ENCODE measurements around the gene GNE. TPM values are rescaled to one million over a fixed set of nuclear protein-coding genes. Genes with fewer than 3 reads are reported as not detected.

The GNE gene
- total and polyA plus RNA-seq, 2 donors from 2014 or later: 10.3 to 48.1 TPM

DNA sequence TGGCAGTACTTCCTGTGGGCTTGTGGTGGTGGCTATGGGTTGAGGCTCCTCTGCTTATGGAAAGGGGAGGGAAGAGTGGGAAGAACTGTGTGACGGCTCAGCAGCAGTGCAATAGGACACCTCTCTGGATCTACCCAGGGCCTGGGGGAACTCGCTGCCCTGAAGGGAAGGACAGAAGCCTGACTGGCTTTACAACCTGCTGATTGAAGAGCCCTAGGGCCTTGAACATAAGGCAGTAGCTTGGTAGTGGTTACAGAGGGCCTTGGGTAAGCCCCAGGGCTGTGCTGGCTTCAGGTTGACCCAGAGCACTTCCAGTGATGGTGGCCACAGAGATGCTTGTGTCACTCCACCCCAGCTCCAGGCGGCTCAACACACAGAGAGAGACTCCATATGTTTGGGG, 83.5 kb downstream of the GNE start:
- Histone ChIP-seq H3K4me3 (ENCODE audit: low read length in 3 of 3) (no peak overlapping the region), H3K27me3 (ENCODE audit: control insufficient read depth, insufficient read depth, low read length) (no peaks in the 10 kb centered on the region), H3K9me3 (ENCODE audit: control insufficient read depth in 2 of 3, insufficient read depth in 1 of 3, low read length in 3 of 3) (no peaks in the 10 kb centered on the region), H3K36me3 (ENCODE audit: control insufficient read depth in 2 of 3, insufficient read depth in 3 of 3, low read length in 3 of 3) (no peaks in the 10 kb centered on the region), H3K27ac (ENCODE audit: low read depth in 2 of 2, low read length in 2 of 2) (no peak overlapping the region), H3K4me1 (ENCODE audit: control insufficient read depth in 2 of 3, insufficient read depth in 2 of 3, low read depth in 1 of 3, low read length in 3 of 3) (no peaks in the 10 kb centered on the region), H3K9ac (ENCODE audit: low read length in 3 of 3) (no peak overlapping the region)
- DNase-seq (no peak), FAIRE-seq (no peak)
- TF ChIP-seq CTCF (IDR thresholded peaks at IDR 0.05; ENCODE audit: borderline replicate concordance, extremely low read depth, insufficient read depth): no peak
- intact Hi-C loops (cut with DNase I): no loop called here

DNA sequence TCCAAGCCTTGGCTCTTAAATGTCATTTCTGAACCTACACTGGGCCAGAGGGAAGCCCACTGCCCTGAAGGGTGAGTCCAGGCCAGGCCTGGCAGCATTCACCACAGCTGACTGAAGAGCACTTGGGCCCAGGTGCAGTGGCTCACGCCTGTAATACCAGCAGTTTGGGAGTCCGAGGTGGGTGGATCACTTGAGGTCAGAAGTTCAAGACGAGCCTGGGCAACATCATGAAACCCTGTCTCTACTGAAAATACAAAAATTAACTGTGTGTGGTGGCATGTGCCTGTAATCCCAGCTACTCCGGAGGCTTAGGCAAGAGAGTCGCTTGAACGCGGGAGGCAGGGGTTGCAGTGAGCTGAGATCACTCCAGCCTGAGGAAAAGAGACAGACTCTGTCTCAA, 84.0 kb downstream of the GNE start:
- no peak for TF ChIP-seq CTCF (IDR thresholded peaks at IDR 0.05; ENCODE audit: borderline replicate concordance, extremely low read depth, insufficient read depth)
- no peaks in the 10 kb centered on the region for H3K36me3 ChIP-seq (ENCODE audit: control insufficient read depth in 2 of 3, insufficient read depth in 3 of 3, low read length in 3 of 3)
- intact Hi-C loops (cut with DNase I): no loop called here
- H3K9me3 ChIP-seq (ENCODE audit: control insufficient read depth in 2 of 3, insufficient read depth in 1 of 3, low read length in 3 of 3): no peaks in the 10 kb centered on the region
- no peak overlapping the region for H3K27ac ChIP-seq (ENCODE audit: low read depth in 2 of 2, low read length in 2 of 2)
- DNase-seq: no peak
- H3K4me1 ChIP-seq (ENCODE audit: control insufficient read depth in 2 of 3, insufficient read depth in 2 of 3, low read depth in 1 of 3, low read length in 3 of 3): no peaks in the 10 kb centered on the region
- H3K27me3 ChIP-seq (ENCODE audit: control insufficient read depth, insufficient read depth, low read length): no peaks in the 10 kb centered on the region
- no peak overlapping the region for H3K4me3 ChIP-seq (ENCODE audit: low read length in 3 of 3)
- FAIRE-seq: no peak
- H3K9ac ChIP-seq (ENCODE audit: low read length in 3 of 3): no peak overlapping the region

DNA sequence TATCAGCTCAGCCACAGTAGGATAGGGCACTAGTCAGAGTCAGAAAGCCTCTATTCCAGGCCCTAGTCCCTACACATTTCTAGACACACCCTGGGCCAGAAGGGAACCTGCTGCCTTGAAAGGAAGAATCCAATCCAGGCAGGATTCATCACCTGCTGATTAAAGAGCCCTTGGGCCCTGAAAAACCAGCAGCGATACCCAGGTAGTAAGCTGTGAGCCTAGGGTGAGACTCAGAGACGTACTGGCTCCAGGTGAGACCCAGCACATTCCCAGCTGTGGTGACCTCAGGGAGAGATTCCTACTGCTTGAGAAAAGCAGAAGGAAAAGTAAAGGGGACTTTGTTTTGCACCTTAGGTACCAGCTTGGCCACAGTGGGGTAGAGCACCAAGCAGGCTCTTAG, 84.4 kb downstream of the GNE start:
- Histone ChIP-seq H3K36me3 (ENCODE audit: control insufficient read depth in 2 of 3, insufficient read depth in 3 of 3, low read length in 3 of 3) (no peaks in the 10 kb centered on the region), H3K27ac (ENCODE audit: low read depth in 2 of 2, low read length in 2 of 2) (no peak overlapping the region), H3K9me3 (ENCODE audit: control insufficient read depth in 2 of 3, insufficient read depth in 1 of 3, low read length in 3 of 3) (no peaks in the 10 kb centered on the region), H3K9ac (ENCODE audit: low read length in 3 of 3) (no peak overlapping the region), H3K4me1 (ENCODE audit: control insufficient read depth in 2 of 3, insufficient read depth in 2 of 3, low read depth in 1 of 3, low read length in 3 of 3) (no peaks in the 10 kb centered on the region), H3K4me3 (ENCODE audit: low read length in 3 of 3) (no peak overlapping the region), H3K27me3 (ENCODE audit: control insufficient read depth, insufficient read depth, low read length) (no peaks in the 10 kb centered on the region)
- FAIRE-seq: no peak
- TF ChIP-seq CTCF (IDR thresholded peaks at IDR 0.05; ENCODE audit: borderline replicate concordance, extremely low read depth, insufficient read depth): no peak
- no peak for DNase-seq
- intact Hi-C loops (cut with DNase I): no loop called here

GRCh38 chr9:36170531-36170930, 87.7 kb downstream of the GNE start:
- Histone ChIP-seq H3K4me3 (ENCODE audit: low read length in 3 of 3) (no peak overlapping the region), H3K27me3 (ENCODE audit: control insufficient read depth, insufficient read depth, low read length) (no peaks in the 10 kb centered on the region), H3K9ac (ENCODE audit: low read length in 3 of 3) (no peak overlapping the region), H3K27ac (ENCODE audit: low read depth in 2 of 2, low read length in 2 of 2) (no peak overlapping the region), H3K9me3 (ENCODE audit: control insufficient read depth in 2 of 3, insufficient read depth in 1 of 3, low read length in 3 of 3) (no peaks in the 10 kb centered on the region), H3K36me3 (ENCODE audit: control insufficient read depth in 2 of 3, insufficient read depth in 3 of 3, low read length in 3 of 3) (no peaks in the 10 kb centered on the region), H3K4me1 (ENCODE audit: control insufficient read depth in 2 of 3, insufficient read depth in 2 of 3, low read depth in 1 of 3, low read length in 3 of 3) (peaks cover 0 to 2% (median 0%) of the 10 kb centered on the region in 3 donors)
- intact Hi-C loops (cut with DNase I): no loop called here
- FAIRE-seq (no peak), DNase-seq (no peak)
- no peak for TF ChIP-seq CTCF (IDR thresholded peaks at IDR 0.05; ENCODE audit: borderline replicate concordance, extremely low read depth, insufficient read depth)

All from kidney (tissue), 14 donors.